GM12875 (cell line): ENCODE data around the gene PPM1L.

Experiments
- H3K4me3 ChIP-seq: one replicate; pipeline ENCODE4 v1.5.1; 2011; ENCODE audit warnings: low read depth, low read length, control low read depth
- CTCF ChIP-seq: IDR thresholded peaks from 2 replicates; pipeline ENCODE4 v1.5.1; 2011; ENCODE audit warnings: low read depth, mild to moderate bottlenecking, control low read depth, inconsistent platforms, low read length, moderate library complexity, borderline replicate concordance; ENCODE audit not compliant: insufficient read depth

PPM1L gene

DNA sequence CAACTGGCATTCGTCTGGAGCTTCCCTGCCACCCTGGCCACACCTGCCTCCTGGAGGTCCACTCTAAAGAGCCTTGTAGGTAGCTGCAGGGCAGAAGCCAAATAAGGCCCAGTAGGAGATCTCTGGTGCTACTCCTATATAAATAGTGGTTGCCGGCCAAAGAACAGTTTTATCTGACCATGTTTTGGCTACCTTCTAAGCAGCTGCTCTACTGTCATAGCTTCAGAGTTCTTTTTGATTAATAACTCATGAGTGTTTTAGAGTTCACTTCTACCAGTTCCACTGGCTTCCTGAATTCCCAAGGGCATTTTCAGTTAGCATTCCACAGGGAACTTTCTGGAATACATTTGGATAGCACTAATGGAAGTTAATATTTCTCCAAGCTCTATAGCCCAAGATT, 194.5 kb downstream of the PPM1L start:
- no peak for TF ChIP-seq CTCF
- H3K4me3 ChIP-seq = no peak overlapping the region

- no peak for TF ChIP-seq CTCF
- H3K4me3 ChIP-seq = no peak overlapping the region
These were observed 194.9 kb downstream of the PPM1L start for GRCh38 chr3:160950954-160951353.

GRCh38 chr3:160951642-160952487, 195.8 kb downstream of the PPM1L start:
- TF ChIP-seq CTCF = no peak
- no peak overlapping the region for H3K4me3 ChIP-seq

- no peak for TF ChIP-seq CTCF
These were observed 197.7 kb downstream of the PPM1L start for GRCh38 chr3:160953686-160954085.

GRCh38 chr3:160956785-160957184, 200.8 kb downstream of the PPM1L start:
- TF ChIP-seq CTCF = peak; percentile 28; the same call in 1 of the 2 replicates
- H3K4me3 ChIP-seq = no peak overlapping the region

More at GRCh38 chr3:160953686-160954085, 197.7 kb downstream of the PPM1L start:
- no peak overlapping the region for H3K4me3 ChIP-seq

DNA sequence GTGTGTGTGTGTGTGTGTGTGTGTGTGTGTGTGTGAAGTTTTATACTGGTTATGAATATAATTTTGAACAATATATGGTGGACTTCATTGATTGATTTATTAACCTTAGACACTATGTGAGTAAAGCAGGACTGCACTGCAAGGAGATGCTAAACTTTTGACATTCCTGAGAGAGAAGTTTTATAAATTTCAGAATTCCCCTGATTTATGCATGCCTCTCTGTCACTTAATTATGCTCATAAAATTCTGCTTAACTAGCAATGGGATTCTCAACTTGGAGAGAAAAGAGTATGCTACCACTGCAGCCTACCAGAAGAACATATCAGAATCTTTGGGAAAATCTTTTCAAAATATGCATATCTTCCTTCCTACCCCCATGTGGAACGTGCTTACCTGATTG, 204.5 kb downstream of the PPM1L start:
- H3K4me3 ChIP-seq = no peak overlapping the region
- TF ChIP-seq CTCF = no peak

GRCh38 chr3:160963949-160964348, 207.9 kb downstream of the PPM1L start:
- no peak for TF ChIP-seq CTCF

More at GRCh38 chr3:160963949-160964348, 207.9 kb downstream of the PPM1L start:
- H3K4me3 ChIP-seq = no peak overlapping the region
